ENCODE results near the gene FBXO44. TPM values are rescaled to one million over a fixed set of nuclear protein-coding genes. Genes with fewer than 3 reads are reported as not detected.

Gene FBXO44
- total and polyA plus RNA-seq, 2 donors (not counting 1 experiment from before 2014, with no cell fraction given): 8.1 to 17.8 TPM

DNA sequence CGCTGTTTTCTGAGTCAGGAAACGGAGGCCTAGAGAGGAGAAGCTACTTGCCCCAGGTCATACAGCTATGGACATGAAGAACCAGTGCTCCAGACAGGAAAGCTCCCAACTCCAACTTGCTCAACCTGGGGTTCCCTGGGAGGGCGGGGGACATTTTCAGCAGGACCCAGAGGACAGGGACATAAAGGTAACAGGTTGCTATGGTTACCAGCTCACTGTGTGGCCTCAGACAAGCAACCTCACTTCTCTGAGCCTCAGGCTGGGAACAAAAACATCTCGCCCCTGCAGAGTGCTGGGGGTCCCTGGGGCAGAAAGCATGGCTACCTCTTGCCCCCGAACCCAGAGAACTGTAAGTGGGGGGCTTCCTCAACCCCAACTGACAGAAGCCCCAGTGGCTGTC lies 16.6 kb upstream of the FBXO44 start:
- DNase-seq (ENCODE audit: low read depth in 2 of 2): no peak
- no peaks in the 10 kb centered on the region for H3K79me2 ChIP-seq (ENCODE audit: control insufficient read depth, insufficient read depth, low read length)
- H4K20me1 ChIP-seq (ENCODE audit: control insufficient read depth, extremely low read depth, insufficient read depth, low read length): no peaks in the 10 kb centered on the region
- H3K9me3 ChIP-seq (ENCODE audit: control insufficient read depth, insufficient read depth, low read depth, low read length): no peaks in the 10 kb centered on the region
- H3K4me3 ChIP-seq (replicated peaks in 1 of 4; ENCODE audit: control extremely low read depth in 1 of 4, insufficient read depth in 1 of 4, low read depth in 3 of 4, low read length in 4 of 4): no peak overlapping the region
- H3K9ac ChIP-seq (ENCODE audit: insufficient read depth, low read length): no peak overlapping the region
- no peak overlapping the region for H3K4me2 ChIP-seq (ENCODE audit: extremely low read depth, insufficient read depth, low read length)
- no peaks in the 10 kb centered on the region for H3K36me3 ChIP-seq (ENCODE audit: control insufficient read depth, insufficient read depth, low read length)
- H3K27me3 ChIP-seq (ENCODE audit: control insufficient read depth, insufficient read depth, low read length): peaks cover 9% of the 10 kb centered on the region
- H3K27ac ChIP-seq (ENCODE audit: insufficient read depth, low read length): no peak overlapping the region
- no peak overlapping the region for H2AFZ ChIP-seq (ENCODE audit: low read length)
- no peak for TF ChIP-seq EZH2 (IDR thresholded peaks at IDR 0.05; ENCODE audit: low read length, missing control alignments)
- TF ChIP-seq, protein P1, sequence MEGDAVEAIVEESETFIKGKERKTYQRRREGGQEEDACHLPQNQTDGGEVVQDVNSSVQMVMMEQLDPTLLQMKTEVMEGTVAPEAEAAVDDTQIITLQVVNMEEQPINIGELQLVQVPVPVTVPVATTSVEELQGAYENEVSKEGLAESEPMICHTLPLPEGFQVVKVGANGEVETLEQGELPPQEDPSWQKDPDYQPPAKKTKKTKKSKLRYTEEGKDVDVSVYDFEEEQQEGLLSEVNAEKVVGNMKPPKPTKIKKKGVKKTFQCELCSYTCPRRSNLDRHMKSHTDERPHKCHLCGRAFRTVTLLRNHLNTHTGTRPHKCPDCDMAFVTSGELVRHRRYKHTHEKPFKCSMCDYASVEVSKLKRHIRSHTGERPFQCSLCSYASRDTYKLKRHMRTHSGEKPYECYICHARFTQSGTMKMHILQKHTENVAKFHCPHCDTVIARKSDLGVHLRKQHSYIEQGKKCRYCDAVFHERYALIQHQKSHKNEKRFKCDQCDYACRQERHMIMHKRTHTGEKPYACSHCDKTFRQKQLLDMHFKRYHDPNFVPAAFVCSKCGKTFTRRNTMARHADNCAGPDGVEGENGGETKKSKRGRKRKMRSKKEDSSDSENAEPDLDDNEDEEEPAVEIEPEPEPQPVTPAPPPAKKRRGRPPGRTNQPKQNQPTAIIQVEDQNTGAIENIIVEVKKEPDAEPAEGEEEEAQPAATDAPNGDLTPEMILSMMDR (conservative IDR thresholded peaks at IDR 0.05 in 1 of 2, IDR thresholded peaks at IDR 0.05 in 1 of 2; ENCODE audit: low read depth in 1 of 2, low read length in 2 of 2): no peak
- no peaks in the 10 kb centered on the region for H3K4me1 ChIP-seq (ENCODE audit: control insufficient read depth, extremely low read depth, insufficient read depth, low read length)

DNA sequence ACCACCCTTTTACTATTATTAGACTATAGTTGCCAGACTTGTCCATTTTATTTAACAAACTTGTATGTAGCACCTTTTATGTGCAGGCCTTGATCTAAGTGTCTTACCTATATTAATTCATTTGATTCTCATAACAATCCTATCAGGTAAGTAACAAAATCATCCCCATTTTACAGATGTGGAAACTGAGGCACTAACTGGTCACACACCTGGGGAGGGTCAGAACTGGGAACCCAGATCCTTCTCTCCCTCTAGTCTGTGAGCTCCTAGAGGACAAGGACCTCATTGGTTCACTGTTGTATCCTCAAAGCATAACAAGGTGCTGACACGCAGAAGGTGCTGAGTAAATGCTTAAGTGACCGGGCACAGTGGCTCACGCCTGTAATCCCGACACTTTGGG lies 15.3 kb upstream of the FBXO44 start:
- Histone ChIP-seq H3K27me3 (ENCODE audit: control insufficient read depth, insufficient read depth, low read length) (peaks cover 9% of the 10 kb centered on the region), H3K9ac (ENCODE audit: insufficient read depth, low read length) (no peak overlapping the region), H3K27ac (ENCODE audit: insufficient read depth, low read length) (no peak overlapping the region), H3K4me2 (ENCODE audit: extremely low read depth, insufficient read depth, low read length) (no peak overlapping the region), H3K79me2 (ENCODE audit: control insufficient read depth, insufficient read depth, low read length) (no peaks in the 10 kb centered on the region), H3K36me3 (ENCODE audit: control insufficient read depth, insufficient read depth, low read length) (no peaks in the 10 kb centered on the region), H4K20me1 (ENCODE audit: control insufficient read depth, extremely low read depth, insufficient read depth, low read length) (no peaks in the 10 kb centered on the region), H2AFZ (ENCODE audit: low read length) (no peak overlapping the region), H3K4me3 (replicated peaks in 1 of 4; ENCODE audit: control extremely low read depth in 1 of 4, insufficient read depth in 1 of 4, low read depth in 3 of 4, low read length in 4 of 4) (no peak overlapping the region), H3K4me1 (ENCODE audit: control insufficient read depth, extremely low read depth, insufficient read depth, low read length) (no peaks in the 10 kb centered on the region), H3K9me3 (ENCODE audit: control insufficient read depth, insufficient read depth, low read depth, low read length) (no peaks in the 10 kb centered on the region)
- DNase-seq (ENCODE audit: low read depth in 2 of 2): no peak
- no peak for TF ChIP-seq EZH2 (IDR thresholded peaks at IDR 0.05; ENCODE audit: low read length, missing control alignments)
- TF ChIP-seq, protein P1 (conservative IDR thresholded peaks at IDR 0.05 in 1 of 2, IDR thresholded peaks at IDR 0.05 in 1 of 2; ENCODE audit: low read depth in 1 of 2, low read length in 2 of 2): no peak

DNA sequence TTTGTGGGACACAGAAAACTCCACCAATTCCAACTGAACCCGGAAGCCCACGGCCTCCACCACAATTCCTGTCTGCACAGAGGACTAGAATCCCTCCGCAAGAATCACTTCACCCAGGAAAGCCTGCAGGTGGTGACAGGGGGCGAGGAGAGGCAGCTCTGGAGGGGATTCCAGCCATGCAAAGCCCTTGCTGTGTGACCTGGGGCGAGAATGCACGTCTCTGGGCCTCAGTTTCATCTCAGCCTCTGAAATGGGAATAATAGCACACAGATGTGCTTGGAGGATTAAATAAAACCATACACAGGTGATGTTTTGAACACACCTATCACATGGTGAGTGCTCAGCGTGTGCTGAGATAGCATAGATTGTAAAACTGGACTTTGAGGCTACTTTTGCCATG lies 14.6 kb upstream of the FBXO44 start:
- H3K79me2 ChIP-seq (ENCODE audit: control insufficient read depth, insufficient read depth, low read length): no peaks in the 10 kb centered on the region
- H3K4me3 ChIP-seq (replicated peaks in 1 of 4; ENCODE audit: control extremely low read depth in 1 of 4, insufficient read depth in 1 of 4, low read depth in 3 of 4, low read length in 4 of 4): no peak overlapping the region
- no peaks in the 10 kb centered on the region for H3K36me3 ChIP-seq (ENCODE audit: control insufficient read depth, insufficient read depth, low read length)
- H3K4me1 ChIP-seq (ENCODE audit: control insufficient read depth, extremely low read depth, insufficient read depth, low read length): no peaks in the 10 kb centered on the region
- no peak overlapping the region for H3K9ac ChIP-seq (ENCODE audit: insufficient read depth, low read length)
- no peak for DNase-seq (ENCODE audit: low read depth in 2 of 2)
- H2AFZ ChIP-seq (ENCODE audit: low read length): no peak overlapping the region
- H4K20me1 ChIP-seq (ENCODE audit: control insufficient read depth, extremely low read depth, insufficient read depth, low read length): no peaks in the 10 kb centered on the region
- H3K27me3 ChIP-seq (ENCODE audit: control insufficient read depth, insufficient read depth, low read length): peaks cover 9% of the 10 kb centered on the region
- TF ChIP-seq, protein P1 (conservative IDR thresholded peaks at IDR 0.05 in 1 of 2, IDR thresholded peaks at IDR 0.05 in 1 of 2; ENCODE audit: low read depth in 1 of 2, low read length in 2 of 2): no peak
- TF ChIP-seq EZH2 (IDR thresholded peaks at IDR 0.05; ENCODE audit: low read length, missing control alignments): no peak
- no peaks in the 10 kb centered on the region for H3K9me3 ChIP-seq (ENCODE audit: control insufficient read depth, insufficient read depth, low read depth, low read length)
- H3K27ac ChIP-seq (ENCODE audit: insufficient read depth, low read length): no peak overlapping the region
- H3K4me2 ChIP-seq (ENCODE audit: extremely low read depth, insufficient read depth, low read length): no peak overlapping the region
